MM.1S (cell line): ENCODE results near the gene TEAD4.

Experiments
- CTCF ChIP-seq: fragments of 300-600 bp; sonication (generic); IDR thresholded peaks from 2 replicates; pipeline ENCODE4 v1.5.1; 2016; ENCODE audit warnings: antibody characterized with exemption, low read length, mixed read lengths
- EZH2 ChIP-seq: fragments of 300-600 bp; sonication (generic); optimal IDR thresholded peaks from 2 replicates; pipeline ENCODE3; 2017; ENCODE audit warnings: low read depth, mild to moderate bottlenecking, antibody characterized with exemption, low read length, mixed read lengths

GRCh38 chr12:3083241-3083920 lies 124.2 kb downstream of the TEAD4 start:
- TF ChIP-seq CTCF (no peak), EZH2 (no peak)
